ENCODE results near the gene SLC38A8.

The SLC38A8 gene

DNA sequence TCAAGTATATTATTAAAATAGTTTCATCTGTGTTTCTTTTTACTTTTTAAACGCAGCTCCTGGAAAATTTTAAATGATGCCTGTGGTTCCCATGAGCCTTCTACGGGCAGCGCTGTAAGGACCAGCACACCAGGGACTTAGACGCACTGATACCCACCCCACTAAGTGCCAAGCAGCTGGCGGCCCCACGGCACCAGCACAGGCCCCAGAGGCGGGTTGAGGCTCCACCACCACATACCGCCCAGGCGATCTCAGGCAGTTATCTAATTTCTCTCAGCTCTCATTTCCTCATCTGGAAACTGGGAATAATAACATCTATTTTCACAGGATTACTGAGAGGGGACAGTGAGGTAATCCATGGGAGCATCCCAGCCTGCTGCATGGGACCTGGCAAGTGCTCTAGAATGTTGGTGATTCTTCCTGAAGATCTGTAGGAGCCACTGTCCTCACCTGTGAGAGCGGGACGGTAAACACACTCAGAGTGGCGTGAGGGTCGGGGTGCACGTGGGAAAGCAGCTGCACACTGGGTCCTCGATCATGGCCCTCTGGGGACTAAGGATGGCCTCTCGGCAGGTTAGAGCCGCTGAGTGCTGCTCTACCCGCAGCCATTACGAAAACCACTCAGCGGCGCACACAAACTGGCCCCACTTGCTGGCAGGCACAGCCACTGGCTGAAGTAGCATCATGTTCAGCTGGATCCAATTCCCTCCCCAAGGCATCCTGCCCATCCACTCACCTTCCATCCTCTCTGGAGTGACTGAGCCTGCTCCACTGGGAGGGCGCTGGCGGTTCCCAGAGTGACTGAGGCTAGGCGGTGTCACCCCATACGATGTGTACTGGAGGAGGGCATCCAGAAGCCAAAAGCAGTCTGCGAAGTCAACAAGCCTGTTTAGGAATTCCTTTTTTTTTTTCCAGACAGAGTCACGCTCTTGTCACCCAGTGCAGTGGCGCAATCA lies 17.6 kb upstream of the SLC38A8 start:
- Histone ChIP-seq H3K36me3 (ENCODE audit: insufficient read depth) (peaks cover 11% of the 10 kb centered on the region; the same call in 1 of the 2 replicates), H2AFZ (ENCODE audit: low read depth) (no peak overlapping the region), H3K79me2 (ENCODE audit: insufficient read depth, low read depth) (no peaks in the 10 kb centered on the region), H3K27me3 (ENCODE audit: insufficient read depth, low read depth) (no peaks in the 10 kb centered on the region), H3K4me1 (ENCODE audit: low read depth, poor library complexity, severe bottlenecking) (no peaks in the 10 kb centered on the region), H3K9ac (no peak overlapping the region), H4K20me1 (ENCODE audit: insufficient read depth) (0 out of 2 replicates have a peak, but pooled peaks cover 3% of the 10 kb centered on the region), H3K4me2 (no peak overlapping the region), H3K27ac (no peak overlapping the region), H3K4me3 (IDR thresholded peaks at IDR 0.05; ENCODE audit: insufficient read depth, low read depth, low read length) (no peak overlapping the region)
- TF ChIP-seq, protein P1, sequence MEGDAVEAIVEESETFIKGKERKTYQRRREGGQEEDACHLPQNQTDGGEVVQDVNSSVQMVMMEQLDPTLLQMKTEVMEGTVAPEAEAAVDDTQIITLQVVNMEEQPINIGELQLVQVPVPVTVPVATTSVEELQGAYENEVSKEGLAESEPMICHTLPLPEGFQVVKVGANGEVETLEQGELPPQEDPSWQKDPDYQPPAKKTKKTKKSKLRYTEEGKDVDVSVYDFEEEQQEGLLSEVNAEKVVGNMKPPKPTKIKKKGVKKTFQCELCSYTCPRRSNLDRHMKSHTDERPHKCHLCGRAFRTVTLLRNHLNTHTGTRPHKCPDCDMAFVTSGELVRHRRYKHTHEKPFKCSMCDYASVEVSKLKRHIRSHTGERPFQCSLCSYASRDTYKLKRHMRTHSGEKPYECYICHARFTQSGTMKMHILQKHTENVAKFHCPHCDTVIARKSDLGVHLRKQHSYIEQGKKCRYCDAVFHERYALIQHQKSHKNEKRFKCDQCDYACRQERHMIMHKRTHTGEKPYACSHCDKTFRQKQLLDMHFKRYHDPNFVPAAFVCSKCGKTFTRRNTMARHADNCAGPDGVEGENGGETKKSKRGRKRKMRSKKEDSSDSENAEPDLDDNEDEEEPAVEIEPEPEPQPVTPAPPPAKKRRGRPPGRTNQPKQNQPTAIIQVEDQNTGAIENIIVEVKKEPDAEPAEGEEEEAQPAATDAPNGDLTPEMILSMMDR (conservative IDR thresholded peaks at IDR 0.05; ENCODE audit: low read depth, low read length) = no peak

DNA sequence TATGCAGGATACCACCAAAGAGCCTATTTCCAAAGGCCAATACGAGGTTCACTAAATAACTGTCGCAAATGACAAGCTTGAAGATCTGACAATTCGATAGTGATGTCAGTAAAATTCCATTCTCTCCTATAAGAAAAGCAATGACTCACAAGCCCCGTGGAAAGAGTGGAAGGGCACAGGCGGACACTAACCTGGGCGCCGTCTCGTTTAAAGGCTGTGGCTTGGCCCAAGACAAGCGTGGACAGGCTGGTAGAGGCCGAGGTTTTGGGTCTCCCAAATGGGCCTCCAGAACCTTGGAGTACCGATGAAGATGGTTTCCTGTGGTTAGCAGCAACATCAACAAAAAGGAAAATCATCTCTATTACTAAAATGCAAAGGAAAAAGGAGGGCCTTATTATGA lies 16.5 kb upstream of the SLC38A8 start:
- Histone ChIP-seq H2AFZ (ENCODE audit: low read depth) (no peak overlapping the region), H3K4me2 (no peak overlapping the region), H3K27ac (no peak overlapping the region), H3K36me3 (ENCODE audit: insufficient read depth) (peaks cover 11% of the 10 kb centered on the region; the same call in 1 of the 2 replicates), H3K4me3 (IDR thresholded peaks at IDR 0.05; ENCODE audit: insufficient read depth, low read depth, low read length) (no peak overlapping the region), H3K27me3 (ENCODE audit: insufficient read depth, low read depth) (no peaks in the 10 kb centered on the region), H3K4me1 (ENCODE audit: low read depth, poor library complexity, severe bottlenecking) (no peaks in the 10 kb centered on the region), H4K20me1 (ENCODE audit: insufficient read depth) (no peaks in the 10 kb centered on the region), H3K9ac (no peak overlapping the region), H3K79me2 (ENCODE audit: insufficient read depth, low read depth) (no peaks in the 10 kb centered on the region)
- TF ChIP-seq, protein P1 (conservative IDR thresholded peaks at IDR 0.05; ENCODE audit: low read depth, low read length) = no peak

DNA sequence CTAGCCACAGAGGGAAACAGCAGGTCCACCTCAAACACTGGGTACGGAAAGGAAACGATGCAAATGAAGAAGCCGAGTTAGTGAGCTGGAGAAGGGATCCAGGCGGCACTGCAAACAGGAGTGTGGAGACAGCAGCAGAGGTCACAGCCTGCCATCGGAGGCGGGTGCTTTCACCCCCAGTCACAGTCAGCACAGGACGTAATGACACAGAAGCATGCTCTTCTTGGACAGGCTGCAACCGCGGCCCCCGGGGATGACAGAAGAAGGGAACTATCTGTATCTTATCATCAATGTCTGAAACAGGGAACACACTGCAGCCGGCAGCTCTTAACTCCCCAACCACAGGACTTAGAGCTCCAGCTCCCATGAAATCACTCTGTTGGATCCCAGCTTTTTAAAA lies 16.1 kb upstream of the SLC38A8 start:
- Histone ChIP-seq H4K20me1 (ENCODE audit: insufficient read depth) (no peaks in the 10 kb centered on the region), H3K36me3 (ENCODE audit: insufficient read depth) (peaks cover 11% of the 10 kb centered on the region; the same call in 1 of the 2 replicates)

DNA sequence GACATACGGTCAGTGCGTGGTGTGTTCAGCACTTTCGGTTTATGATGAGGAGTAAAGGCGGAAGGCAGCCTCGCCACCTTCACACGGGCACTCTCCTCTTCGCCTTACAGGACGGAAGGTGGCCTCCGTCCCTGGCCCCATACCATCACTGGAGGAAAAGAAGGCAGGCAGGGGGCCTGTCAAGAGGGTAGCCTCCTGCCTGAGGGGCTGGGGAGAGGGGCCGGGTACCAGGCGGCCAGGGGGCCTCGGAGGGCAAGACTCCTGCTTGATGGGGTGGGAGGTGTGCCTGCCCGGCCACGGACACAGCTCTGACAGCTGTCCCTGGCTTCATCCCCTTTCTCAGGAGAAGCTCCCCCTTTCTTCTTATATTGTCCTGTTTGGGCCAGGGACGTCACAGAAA lies 15.6 kb upstream of the SLC38A8 start:
- no peak overlapping the region for H3K9ac ChIP-seq
- no peak overlapping the region for H2AFZ ChIP-seq (ENCODE audit: low read depth)
- no peak overlapping the region for H3K4me2 ChIP-seq
- H3K79me2 ChIP-seq (ENCODE audit: insufficient read depth, low read depth) = no peaks in the 10 kb centered on the region
- no peak overlapping the region for H3K4me3 ChIP-seq (IDR thresholded peaks at IDR 0.05; ENCODE audit: insufficient read depth, low read depth, low read length)
- H3K36me3 ChIP-seq (ENCODE audit: insufficient read depth) = peaks cover 7% of the 10 kb centered on the region; the same call in 1 of the 2 replicates
- H3K27ac ChIP-seq = no peak overlapping the region
- no peaks in the 10 kb centered on the region for H3K4me1 ChIP-seq (ENCODE audit: low read depth, poor library complexity, severe bottlenecking)
- TF ChIP-seq, protein P1 (conservative IDR thresholded peaks at IDR 0.05; ENCODE audit: low read depth, low read length) = no peak
- no peaks in the 10 kb centered on the region for H3K27me3 ChIP-seq (ENCODE audit: insufficient read depth, low read depth)
- H4K20me1 ChIP-seq (ENCODE audit: insufficient read depth) = no peaks in the 10 kb centered on the region

More for the DNA sequence above, 16.1 kb upstream of the SLC38A8 start:
- Histone ChIP-seq H3K4me1 (ENCODE audit: low read depth, poor library complexity, severe bottlenecking) (no peaks in the 10 kb centered on the region), H2AFZ (ENCODE audit: low read depth) (no peak overlapping the region), H3K4me2 (no peak overlapping the region), H3K4me3 (IDR thresholded peaks at IDR 0.05; ENCODE audit: insufficient read depth, low read depth, low read length) (no peak overlapping the region), H3K79me2 (ENCODE audit: insufficient read depth, low read depth) (no peaks in the 10 kb centered on the region), H3K27me3 (ENCODE audit: insufficient read depth, low read depth) (no peaks in the 10 kb centered on the region), H3K9ac (no peak overlapping the region), H3K27ac (no peak overlapping the region)
- TF ChIP-seq, protein P1 (conservative IDR thresholded peaks at IDR 0.05; ENCODE audit: low read depth, low read length) = no peak
